Esophagus muscularis mucosa (tissue), 4 donors: Measurements from ENCODE around the gene AGAP3. TPM values are rescaled to one million over a fixed set of nuclear protein-coding genes. Genes with fewer than 3 reads are reported as not detected.

Experiments
- DNase-seq: peaks from one replicate; pipeline ENCODE4 v3.0.0-alpha.2; 2017; ENCODE audit errors: extremely low spot score
- H3K27ac ChIP-seq, 4 donors: fragments of 200-600 bp; sonication (generic); replicated peaks in 1 of 4; 1 replicate in 3 of 4; 2 replicates in 1 of 4; pipeline ENCODE4 v1.5.1; 2016 to 2019; ENCODE audit warnings: mild to moderate bottlenecking in 1 of 4
- H3K27me3 ChIP-seq, 4 donors: fragments of 200-600 bp; sonication (generic); one replicate each; pipeline versions ENCODE4 v1.5.1 to v1.6.0; 2016 to 2019
- H3K36me3 ChIP-seq, 4 donors: fragments of 200-600 bp; sonication (generic); one replicate each; pipeline ENCODE4 v1.5.1; 2016 to 2019
- H3K4me1 ChIP-seq, 4 donors: fragments of 200-600 bp; sonication (generic); one replicate each; pipeline ENCODE4 v1.5.1; 2016 to 2019
- H3K4me3 ChIP-seq, 4 donors: fragments of 200-600 bp; sonication (generic); 1 replicate in 2 of 4; 2 replicates in 2 of 4; pipeline ENCODE4 v1.5.1; 2016 to 2019; ENCODE audit warnings: mild to moderate bottlenecking in 4 of 4, moderate library complexity in 1 of 4
- H3K9me3 ChIP-seq, 4 donors: fragments of 200-600 bp; sonication (generic); 1 replicate in 3 of 4; 2 replicates in 1 of 4; pipeline ENCODE4 v1.5.1; 2016 to 2019
- CTCF ChIP-seq, 3 experiments: fragments of 200-600 bp in 2 of 3; fragments of 450-650 bp in 1 of 3; sonication (generic) in 2 of 3; IDR thresholded peaks; one replicate each; pipeline ENCODE4 v1.5.1; 2017 to 2019; ENCODE audit warnings: antibody characterized with exemption in 3 of 3, mild to moderate bottlenecking in 2 of 3, moderate library complexity in 1 of 3
- EP300 ChIP-seq: sonication (generic); formaldehyde crosslinking; IDR thresholded peaks from one replicate; pipeline ENCODE4 v1.6.1; 2017; ENCODE audit warnings: antibody characterized with exemption
- POLR2A ChIP-seq: fragments of 450-650 bp; IDR thresholded peaks from one replicate; pipeline ENCODE4 v1.6.1; 2017; ENCODE audit warnings: antibody characterized with exemption, moderate library complexity, mild to moderate bottlenecking, low read depth
- POLR2AphosphoS5 ChIP-seq, 2 donors: sonication (generic); formaldehyde crosslinking; IDR thresholded peaks; one replicate each; pipeline ENCODE4 v1.6.1; 2017; ENCODE audit warnings: antibody characterized with exemption in 2 of 2
- WGBS: methylation state at CpG from one replicate; pipeline ENCODE4 v1.1.5; 2018; 5-methylcytosine and 5-hydroxymethylcytosine counted together
- intact Hi-C: fragments of 100-400 bp; cut with DNase I; formaldehyde crosslinking; loops from one replicate; pipeline ENCODE4 v1.15.1; 2023
- total RNA-seq, 4 donors: library from RNA; depleted of rRNA; stranded (reverse); fragments of >200 nt; gene quantifications; one replicate each; pipeline versions ENCODE4 v1.1.0 to v1.2.1, GENCODE V29; 2016

Gene AGAP3
- total RNA-seq, 4 donors from 2014 or later, result 33.8 to 71.2 (median 60.0) TPM

GRCh38 chr7:151107882-151108281, 21.6 kb downstream of the AGAP3 start:
- Histone ChIP-seq H3K27ac (no peak overlapping the region), H3K27me3 (no peaks in the 10 kb centered on the region), H3K9me3 (no peaks in the 10 kb centered on the region), H3K36me3 (peaks cover 0 to 6% (median 2%) of the 10 kb centered on the region in 4 donors), H3K4me1 (peaks cover 11 to 42% (median 28%) of the 10 kb centered on the region in 4 donors), H3K4me3 (no peak overlapping the region)
- TF ChIP-seq CTCF (IDR thresholded peaks at IDR 0.05) (no peak), POLR2A (no peak), POLR2AphosphoS5 (IDR thresholded peaks at IDR 0.05) (no peak), EP300 (no peak)
- no peak for DNase-seq
- intact Hi-C loops, result no loop called here
- WGBS, result 86% methylated on average over 6 of the region's 10 CpGs

- Histone ChIP-seq H3K9me3 (no peaks in the 10 kb centered on the region), H3K27ac (peak overlapping the region in 3 of 4 donors; percentile 27 to 41 (median 34)), H3K27me3 (no peaks in the 10 kb centered on the region), H3K4me1 (peaks cover 16 to 52% (median 40%) of the 10 kb centered on the region in 4 donors), H3K36me3 (peaks cover 0 to 9% (median 2%) of the 10 kb centered on the region in 4 donors), H3K4me3 (no peak overlapping the region)
- no peak for TF ChIP-seq CTCF (IDR thresholded peaks at IDR 0.05)
- TF ChIP-seq EP300, result no peak
- no peak for TF ChIP-seq POLR2AphosphoS5 (IDR thresholded peaks at IDR 0.05)
- no peak for TF ChIP-seq POLR2A
- intact Hi-C loops, result loop anchor here (5.0 kb wide), 2 partner anchors 47 to 82 kb away; partner anchors contain the start of gene ABCB8
- no peak for DNase-seq
- 70% methylated on average over 15 of the region's 15 CpGs for WGBS
These were observed 23.1 kb downstream of the AGAP3 start for GRCh38 chr7:151109094-151110048.

- WGBS, result 73% methylated on average over 10 of the region's 11 CpGs
- TF ChIP-seq POLR2A (no peak), CTCF (IDR thresholded peaks at IDR 0.05) (no peak), POLR2AphosphoS5 (IDR thresholded peaks at IDR 0.05) (no peak), EP300 (no peak)
- Histone ChIP-seq H3K9me3 (no peaks in the 10 kb centered on the region), H3K27ac (peak overlapping the region in 2 of 4 donors; percentile 27 to 34), H3K27me3 (no peaks in the 10 kb centered on the region), H3K4me1 (peaks cover 14 to 51% (median 39%) of the 10 kb centered on the region in 4 donors), H3K36me3 (peaks cover 0 to 4% (median 0%) of the 10 kb centered on the region in 4 donors), H3K4me3 (no peak overlapping the region)
- intact Hi-C loops, result loop anchor here (5.0 kb wide), 2 partner anchors 48 to 83 kb away; partner anchors contain the start of gene ABCB8
- no peak for DNase-seq
These were observed 24.1 kb downstream of the AGAP3 start for GRCh38 chr7:151110236-151110940.

- WGBS, result 14% methylated on average over 6 of the region's 20 CpGs
- Histone ChIP-seq H3K9me3 (no peaks in the 10 kb centered on the region), H3K27me3 (no peaks in the 10 kb centered on the region), H3K4me1 (peaks cover 17 to 58% (median 46%) of the 10 kb centered on the region in 4 donors), H3K36me3 (peaks cover 0 to 4% (median 0%) of the 10 kb centered on the region in 4 donors), H3K4me3 (no peak overlapping the region), H3K27ac (peak overlapping the region in 2 of 4 donors; percentile 5 to 20)
- DNase-seq, result peak; percentile 95
- TF ChIP-seq POLR2AphosphoS5 (IDR thresholded peaks at IDR 0.05) (peak; percentile 47 to 70), EP300 (no peak), POLR2A (no peak), CTCF (IDR thresholded peaks at IDR 0.05) (peak; percentile 88 to 96 (median 88))
- intact Hi-C loops, result loop anchor here (5.0 kb wide), 2 partner anchors 49 to 84 kb away; partner anchors contain the start of gene ABCB8
These were observed 24.8 kb downstream of the AGAP3 start for GRCh38 chr7:151110941-151111645.
